GM19023 (cell line): ENCODE measurements around the gene HBA1.
"Not testable (repeated sequence)": the region's sequence is repeated elsewhere in the genome, so short reads cannot be mapped to it uniquely, and the experiment has no call there.

Source experiments
- ATAC-seq: cut with Tn5 transposase; IDR thresholded peaks from one replicate; pipeline ENCODE4 v1.9.1; 2021; ENCODE audit warnings: mild to moderate bottlenecking, moderate library complexity; ENCODE audit not compliant: unreplicated experiment

The HBA1 gene

DNA sequence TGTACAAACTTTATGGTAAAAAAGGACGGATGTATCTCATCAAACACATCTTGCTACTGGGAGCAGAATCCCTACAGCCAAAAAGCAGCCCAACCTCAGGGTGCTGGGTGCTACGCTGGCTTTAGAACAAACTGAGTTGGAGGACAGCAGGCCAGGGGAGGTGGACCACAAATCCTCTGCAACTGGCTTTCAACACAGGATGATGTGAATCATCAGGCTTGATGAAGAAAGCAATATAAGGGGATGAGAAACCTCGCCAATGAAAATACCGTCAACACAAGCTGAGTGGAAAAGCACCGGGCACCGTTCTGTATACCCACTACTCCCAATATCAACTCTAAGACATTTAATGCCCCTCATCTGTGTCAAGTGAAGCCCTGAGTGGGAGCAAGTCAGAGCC lies 18.0 kb downstream of the HBA1 start:
- ATAC-seq, result no peak

DNA sequence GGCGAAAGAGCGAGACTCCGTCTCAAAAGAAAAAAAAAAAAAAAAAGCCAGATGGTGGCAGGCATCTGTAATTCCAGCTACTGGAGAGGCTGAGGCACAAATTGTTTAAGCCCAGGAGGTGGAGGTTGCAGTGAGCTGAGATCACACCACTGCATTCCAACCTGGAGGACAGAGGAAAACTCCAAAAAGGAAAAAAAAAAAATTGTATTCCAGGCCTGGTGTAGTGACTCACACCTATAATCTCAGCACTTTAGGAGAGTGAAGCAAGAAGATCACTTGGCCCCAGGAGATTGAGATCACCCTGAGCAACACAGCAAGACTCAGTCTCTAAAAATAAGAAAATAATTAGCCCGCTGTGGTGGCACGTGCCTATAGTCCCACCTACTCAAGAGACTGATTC lies 23.9 kb downstream of the HBA1 start:
- ATAC-seq, result no peak

DNA sequence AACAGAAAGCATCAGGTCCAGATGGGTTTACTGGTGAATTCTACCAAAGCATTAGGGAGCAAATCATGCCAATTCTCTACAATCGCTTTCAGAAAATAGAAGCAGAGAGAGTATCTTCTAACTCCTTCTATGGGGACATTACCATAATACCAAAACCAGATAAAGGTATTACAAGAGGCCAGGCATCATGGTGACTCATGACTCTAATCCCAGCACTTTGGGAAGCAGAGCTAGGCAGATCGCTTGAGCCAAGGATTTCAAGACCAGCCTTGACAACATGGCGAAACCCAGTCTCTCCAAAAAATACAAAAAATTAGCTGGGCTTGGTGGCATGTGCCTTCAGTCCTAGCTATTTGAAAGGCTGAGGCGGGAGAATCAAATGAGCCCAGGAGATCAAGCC lies 26.8 kb downstream of the HBA1 start:
- no peak for ATAC-seq

DNA sequence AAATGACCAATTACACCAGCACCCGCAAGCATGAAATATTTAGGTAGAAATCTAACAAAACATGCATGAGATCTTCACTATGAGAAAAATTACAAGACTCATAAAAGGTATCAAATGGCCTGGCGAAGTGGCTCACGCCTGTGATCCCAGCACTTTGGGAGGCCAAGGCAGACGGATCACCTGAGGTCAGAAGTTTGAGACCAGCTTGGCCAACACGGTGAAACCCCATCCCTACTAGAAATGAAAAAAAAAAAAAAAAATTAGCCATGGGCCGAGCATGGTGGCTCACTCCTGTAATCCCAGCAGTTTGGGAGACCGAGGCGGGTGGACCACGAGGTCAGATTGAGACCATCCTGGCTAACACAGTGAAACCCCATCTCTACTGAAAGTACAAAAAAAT lies 27.6 kb downstream of the HBA1 start:
- ATAC-seq, result not testable (repeated sequence)

DNA sequence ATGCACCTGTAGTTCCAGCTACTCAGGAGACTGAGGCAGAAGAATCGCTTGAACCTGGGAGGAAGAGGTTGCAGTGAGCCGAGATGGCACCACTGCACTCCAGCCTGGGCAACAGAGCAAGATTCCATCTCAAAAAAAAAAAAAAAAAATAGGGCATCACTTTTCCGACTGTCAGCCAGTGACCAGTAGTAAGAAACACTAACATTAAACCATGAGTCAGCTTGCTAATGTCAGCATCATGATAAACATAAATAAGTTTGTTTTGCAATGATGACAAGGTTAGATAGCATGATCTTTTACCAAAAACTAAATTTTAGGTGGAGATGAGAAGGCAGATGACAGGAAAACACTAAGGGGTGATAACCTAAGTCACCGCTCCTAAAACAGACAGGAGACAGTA lies 32.9 kb downstream of the HBA1 start:
- ATAC-seq, result not testable (repeated sequence)

DNA sequence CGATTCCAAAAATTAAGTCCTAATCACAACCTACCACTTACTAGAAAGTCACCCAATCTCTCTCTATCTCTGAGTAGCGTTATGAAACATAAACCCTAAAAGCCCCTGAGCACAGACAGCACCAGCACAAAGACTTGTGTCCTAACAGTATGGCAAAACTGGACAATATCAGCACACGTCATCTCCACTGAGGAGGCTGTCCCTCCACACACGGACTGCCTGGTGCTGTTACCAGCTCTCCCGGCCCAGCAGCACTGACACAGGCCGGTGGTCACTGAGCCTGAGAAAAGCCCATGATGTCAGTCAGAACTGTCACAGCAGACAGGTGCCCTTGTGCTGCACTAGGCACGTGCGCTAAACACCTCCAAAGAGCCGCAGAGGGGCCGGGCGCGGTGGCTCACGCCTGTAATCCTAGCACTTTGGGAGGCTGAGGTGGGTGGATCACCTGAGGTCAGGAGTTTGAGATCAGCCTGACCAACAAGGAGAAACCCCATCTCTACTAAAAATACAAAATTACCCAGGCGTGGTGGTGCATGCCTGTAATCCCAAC lies 35.2 kb downstream of the HBA1 start:
- ATAC-seq, result not testable (repeated sequence)

DNA sequence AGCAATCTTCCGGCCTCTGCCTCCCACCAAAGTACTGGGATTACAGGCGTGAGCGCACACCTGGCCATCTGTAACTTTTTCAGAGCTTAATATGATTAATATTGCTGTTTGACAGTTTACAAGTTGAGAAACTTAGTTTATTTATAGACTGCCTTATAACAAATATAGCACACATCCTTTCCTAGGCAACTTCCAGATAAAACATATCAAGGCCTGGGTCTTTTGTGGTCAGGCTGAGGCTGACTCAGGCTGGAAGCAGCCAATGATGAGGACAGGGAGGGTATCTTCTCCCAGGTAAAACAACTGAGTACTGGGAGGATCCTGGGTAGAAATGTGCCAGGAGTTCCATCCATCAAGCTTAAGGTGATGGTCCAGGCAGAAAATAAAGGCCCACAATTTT lies 36.5 kb downstream of the HBA1 start:
- ATAC-seq, result no peak

DNA sequence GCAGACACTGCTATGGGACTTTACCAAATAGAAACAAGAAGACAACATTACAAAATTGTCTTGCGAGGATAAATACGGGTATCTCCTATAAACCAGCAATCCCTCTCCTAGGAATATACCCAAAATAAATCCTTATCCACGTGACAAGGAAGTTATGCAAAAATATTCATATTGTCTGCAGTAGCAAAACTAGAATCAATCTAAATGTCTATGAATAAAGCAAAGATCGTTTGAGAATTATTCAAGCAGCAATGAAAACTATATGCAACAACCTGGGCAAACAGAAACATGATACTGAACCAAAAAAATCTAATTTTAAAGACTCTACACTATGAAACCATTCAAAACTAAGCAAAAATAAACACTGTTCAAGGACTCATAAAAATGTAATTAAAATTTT lies 43.5 kb downstream of the HBA1 start:
- no peak for ATAC-seq
